K562 treated with DMSO at 1 percent for 48 hours (cell line): ENCODE data around the gene UBAP2. TPM values are rescaled to one million over a fixed set of nuclear protein-coding genes. Genes with fewer than 3 reads are reported as not detected.

Experiments
- total RNA-seq: library from RNA; unstranded; fragments of 300-600 nt; gene quantifications from 2 replicates; pipeline ENCODE4 v1.2.3, GENCODE V29; 2022; ENCODE audit warnings: low replicate concordance; ENCODE audit errors: extremely low read depth

The UBAP2 gene
- total RNA-seq, result not detected in 2 replicates

GRCh38 chr9:34048727-34049629 lies at the start of gene UBAP2:
UBAP2 (minus strand) TSS chr9:34048887; CDS start chr9:34017148, 31,739 bp downstream.

Other genes with a start within 250 kb of the UBAP2 start
- gene UBE2R2, start 231.7 kb downstream of the UBAP2 start, total RNA-seq, result not detected in 2 replicates
- gene DCAF12, start 77.8 kb upstream of the UBAP2 start, total RNA-seq, result not detected in 2 replicates
- gene UBAP1, start 130.2 kb upstream of the UBAP2 start, total RNA-seq, result not detected in 2 replicates